ENCODE measurements around the gene ABHD16A.

DNA sequence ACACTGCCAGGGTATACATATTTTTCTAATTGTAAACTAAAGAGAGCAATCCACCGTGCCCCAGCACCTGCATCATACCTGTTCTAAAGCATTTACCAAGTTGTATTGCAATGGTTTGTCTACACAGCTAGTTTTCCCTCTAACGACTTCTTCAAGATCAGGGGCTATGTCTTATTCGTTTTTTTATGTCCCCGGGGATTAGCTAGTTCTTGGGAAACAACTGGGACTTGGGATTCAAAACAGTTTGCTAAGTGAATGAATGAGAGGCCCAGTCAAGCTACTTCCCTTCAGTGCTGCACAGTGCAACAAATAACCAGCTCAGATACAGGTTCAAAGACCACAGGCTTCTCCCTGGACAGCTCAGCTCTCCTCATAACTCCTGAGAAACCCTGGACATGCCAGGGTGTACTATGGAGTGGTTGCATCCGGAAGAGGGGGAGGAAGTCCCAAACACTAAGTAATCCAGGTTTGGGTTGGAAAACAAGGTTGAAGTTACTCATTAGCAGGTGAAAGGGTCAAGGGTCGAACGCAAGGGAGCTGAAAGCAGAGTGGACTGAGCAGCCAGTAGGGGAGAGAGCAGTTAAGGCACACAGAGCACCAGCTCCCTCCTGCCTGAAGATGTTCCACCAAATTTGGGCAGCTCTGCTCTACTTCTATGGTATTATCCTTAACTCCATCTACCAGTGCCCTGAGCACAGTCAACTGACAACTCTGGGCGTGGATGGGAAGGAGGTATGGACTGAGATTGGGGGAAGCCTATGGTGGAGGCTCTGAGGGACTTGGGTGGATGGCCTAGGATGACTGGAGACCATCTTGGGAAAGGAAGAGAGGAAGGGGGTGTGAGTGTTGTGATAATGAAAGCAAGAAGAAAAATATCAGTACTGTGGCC lies 47.5 kb downstream of the ABHD16A start, which contains the start of gene APOM:
- TF ChIP-seq CTCF (IDR thresholded peaks at IDR 0.05; ENCODE audit: low read depth, low read length, poor library complexity, severe bottlenecking) (no peak), EZH2phosphoT487 (IDR thresholded peaks at IDR 0.05; ENCODE audit: borderline replicate concordance, low read length) (no peak)
